ENCODE measurements around the gene SECISBP2. TPM values are rescaled to one million over a fixed set of nuclear protein-coding genes. Genes with fewer than 3 reads are reported as not detected.
"Not testable (repeated sequence)": the region's sequence is repeated elsewhere in the genome, so short reads cannot be mapped to it uniquely, and the experiment has no call there.

SECISBP2 gene
- total and polyA plus RNA-seq, 2 experiments from 2014 or later = 77.7 to 86.8 TPM

DNA sequence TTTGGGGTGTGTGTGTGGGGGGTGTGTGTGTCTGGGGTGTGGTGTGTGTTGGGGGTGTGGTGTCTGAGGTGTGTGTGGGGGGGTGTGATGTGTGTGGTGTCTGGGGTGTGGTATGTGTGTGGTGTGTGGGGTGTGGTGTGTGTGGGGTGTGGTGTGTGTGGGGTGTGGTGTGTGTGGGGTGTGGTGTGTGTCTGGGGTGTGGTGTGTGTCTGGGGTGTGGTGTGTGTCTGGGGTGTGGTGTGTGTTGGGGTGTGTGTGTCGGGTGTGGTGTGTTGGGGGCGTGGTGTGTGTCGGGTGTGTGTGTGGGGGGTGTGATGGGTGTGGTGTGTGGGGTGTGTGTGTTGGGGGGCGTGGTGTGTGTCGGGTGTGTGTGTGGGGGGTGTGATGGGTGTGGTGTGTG is 53.5 kb downstream of the SECISBP2 start:
- H3K79me2 ChIP-seq (replicated peaks; ENCODE audit: insufficient read depth); H3K27ac Mint-ChIP-seq; H3K4me2 ChIP-seq; H3K4me3 Mint-ChIP-seq; ATAC-seq; H3K27ac ChIP-seq (ENCODE audit: low read depth); H3K4me1 Mint-ChIP-seq; H3F3A ChIP-seq (replicated peaks; ENCODE audit: low read depth); H3K4me3 ChIP-seq; H3K36me3 Mint-ChIP-seq (ENCODE audit: low read depth); H3K27me3 ChIP-seq (ENCODE audit: insufficient read depth); H3K27me3 Mint-ChIP-seq (ENCODE audit: insufficient read depth, low read depth, poor library complexity); H3K9me3 Mint-ChIP-seq; DNase-seq (ENCODE audit: low spot score); H3K9me2 ChIP-seq (ENCODE audit: insufficient read depth); H3K36me3 ChIP-seq (ENCODE audit: insufficient read depth); H3K4me1 ChIP-seq (ENCODE audit: insufficient read depth); H2AFZ ChIP-seq; H4K20me1 ChIP-seq (replicated peaks; ENCODE audit: insufficient read depth): not testable (repeated sequence)

DNA sequence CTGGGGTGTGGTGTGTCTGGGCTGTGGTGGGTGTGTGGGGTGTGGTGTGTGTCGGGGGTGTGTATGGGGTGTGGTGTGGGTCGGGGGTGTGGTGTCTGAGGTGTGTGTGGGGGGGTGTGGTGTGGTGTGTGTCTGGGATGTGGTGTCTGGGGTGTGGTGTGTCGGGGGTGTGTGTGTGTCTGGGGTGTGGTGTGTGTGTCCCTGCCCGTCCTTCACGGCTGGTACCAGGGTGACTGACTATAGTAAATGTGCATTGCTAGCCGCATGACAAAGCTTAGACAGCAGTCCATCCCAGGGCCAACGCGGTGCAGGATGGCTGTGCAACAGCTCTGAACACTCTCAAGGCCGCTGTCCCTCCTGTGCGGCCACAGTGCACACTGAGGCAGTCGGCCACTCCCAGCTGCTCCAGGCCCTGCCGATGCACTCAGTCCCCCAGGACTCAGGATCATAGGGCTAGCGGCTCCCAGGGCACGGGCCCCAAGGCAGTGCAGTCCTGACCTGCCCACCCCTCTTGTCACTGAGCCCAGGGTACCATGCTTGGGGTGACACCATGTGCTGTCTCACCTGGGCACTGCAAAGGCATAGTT is 54.0 kb downstream of the SECISBP2 start:
- no peak overlapping the region for H3K4me2 ChIP-seq
- no peaks in the 10 kb centered on the region for H3K27me3 ChIP-seq (ENCODE audit: insufficient read depth)
- H3K79me2 ChIP-seq (replicated peaks; ENCODE audit: insufficient read depth) = no peaks in the 10 kb centered on the region
- Mint-ChIP-seq H3K4me3 (no peak overlapping the region), H3K27me3 (ENCODE audit: insufficient read depth, low read depth, poor library complexity) (peaks cover 2% of the 10 kb centered on the region), H3K27ac (no peak overlapping the region), H3K4me1 (no peaks in the 10 kb centered on the region), H3K9me3 (no peaks in the 10 kb centered on the region; the same call in 2 of the 3 replicates), H3K36me3 (ENCODE audit: low read depth) (peaks cover 9% of the 10 kb centered on the region)
- H3K9me2 ChIP-seq (ENCODE audit: insufficient read depth) = no peaks in the 10 kb centered on the region
- H3K4me1 ChIP-seq (ENCODE audit: insufficient read depth) = peaks cover 3% of the 10 kb centered on the region; the same call in 1 of the 2 replicates
- no peaks in the 10 kb centered on the region for H3F3A ChIP-seq (replicated peaks; ENCODE audit: low read depth)
- ATAC-seq (peak; percentile 44), DNase-seq (ENCODE audit: low spot score) (peak; percentile 22)
- H3K27ac ChIP-seq (ENCODE audit: low read depth) = no peak overlapping the region
- H3K36me3 ChIP-seq (ENCODE audit: insufficient read depth) = peaks cover 1% of the 10 kb centered on the region; the same call in 1 of the 2 replicates
- H4K20me1 ChIP-seq (replicated peaks; ENCODE audit: insufficient read depth) = no peaks in the 10 kb centered on the region
- no peak overlapping the region for H2AFZ ChIP-seq
- no peak overlapping the region for H3K4me3 ChIP-seq
- TF ChIP-seq CREB1 (CRISPR knock-in tag; IDR thresholded peaks at IDR 0.05; ENCODE audit: low read depth) (no peak), EZH2phosphoT487 (IDR thresholded peaks at IDR 0.05; ENCODE audit: unreplicated experiment) (no peak), EZH2 (IDR thresholded peaks at IDR 0.05; ENCODE audit: low read depth, unreplicated experiment) (no peak), ZNF114 (CRISPR knock-in tag; IDR thresholded peaks at IDR 0.05) (no peak), JUNB (IDR thresholded peaks at IDR 0.05; ENCODE audit: unreplicated experiment) (no peak), ZNF331 (CRISPR knock-in tag; IDR thresholded peaks at IDR 0.05; ENCODE audit: low read depth) (no peak), NANOG (IDR thresholded peaks at IDR 0.05; ENCODE audit: borderline replicate concordance) (no peak)
- TF ChIP-seq, protein P1, sequence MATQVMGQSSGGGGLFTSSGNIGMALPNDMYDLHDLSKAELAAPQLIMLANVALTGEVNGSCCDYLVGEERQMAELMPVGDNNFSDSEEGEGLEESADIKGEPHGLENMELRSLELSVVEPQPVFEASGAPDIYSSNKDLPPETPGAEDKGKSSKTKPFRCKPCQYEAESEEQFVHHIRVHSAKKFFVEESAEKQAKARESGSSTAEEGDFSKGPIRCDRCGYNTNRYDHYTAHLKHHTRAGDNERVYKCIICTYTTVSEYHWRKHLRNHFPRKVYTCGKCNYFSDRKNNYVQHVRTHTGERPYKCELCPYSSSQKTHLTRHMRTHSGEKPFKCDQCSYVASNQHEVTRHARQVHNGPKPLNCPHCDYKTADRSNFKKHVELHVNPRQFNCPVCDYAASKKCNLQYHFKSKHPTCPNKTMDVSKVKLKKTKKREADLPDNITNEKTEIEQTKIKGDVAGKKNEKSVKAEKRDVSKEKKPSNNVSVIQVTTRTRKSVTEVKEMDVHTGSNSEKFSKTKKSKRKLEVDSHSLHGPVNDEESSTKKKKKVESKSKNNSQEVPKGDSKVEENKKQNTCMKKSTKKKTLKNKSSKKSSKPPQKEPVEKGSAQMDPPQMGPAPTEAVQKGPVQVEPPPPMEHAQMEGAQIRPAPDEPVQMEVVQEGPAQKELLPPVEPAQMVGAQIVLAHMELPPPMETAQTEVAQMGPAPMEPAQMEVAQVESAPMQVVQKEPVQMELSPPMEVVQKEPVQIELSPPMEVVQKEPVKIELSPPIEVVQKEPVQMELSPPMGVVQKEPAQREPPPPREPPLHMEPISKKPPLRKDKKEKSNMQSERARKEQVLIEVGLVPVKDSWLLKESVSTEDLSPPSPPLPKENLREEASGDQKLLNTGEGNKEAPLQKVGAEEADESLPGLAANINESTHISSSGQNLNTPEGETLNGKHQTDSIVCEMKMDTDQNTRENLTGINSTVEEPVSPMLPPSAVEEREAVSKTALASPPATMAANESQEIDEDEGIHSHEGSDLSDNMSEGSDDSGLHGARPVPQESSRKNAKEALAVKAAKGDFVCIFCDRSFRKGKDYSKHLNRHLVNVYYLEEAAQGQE (IDR thresholded peaks at IDR 0.05; ENCODE audit: unreplicated experiment) = no peak
- TF ChIP-seq, protein P2, sequence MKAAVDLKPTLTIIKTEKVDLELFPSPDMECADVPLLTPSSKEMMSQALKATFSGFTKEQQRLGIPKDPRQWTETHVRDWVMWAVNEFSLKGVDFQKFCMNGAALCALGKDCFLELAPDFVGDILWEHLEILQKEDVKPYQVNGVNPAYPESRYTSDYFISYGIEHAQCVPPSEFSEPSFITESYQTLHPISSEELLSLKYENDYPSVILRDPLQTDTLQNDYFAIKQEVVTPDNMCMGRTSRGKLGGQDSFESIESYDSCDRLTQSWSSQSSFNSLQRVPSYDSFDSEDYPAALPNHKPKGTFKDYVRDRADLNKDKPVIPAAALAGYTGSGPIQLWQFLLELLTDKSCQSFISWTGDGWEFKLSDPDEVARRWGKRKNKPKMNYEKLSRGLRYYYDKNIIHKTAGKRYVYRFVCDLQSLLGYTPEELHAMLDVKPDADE (IDR thresholded peaks at IDR 0.05) = no peak
- TF ChIP-seq, protein P3, sequence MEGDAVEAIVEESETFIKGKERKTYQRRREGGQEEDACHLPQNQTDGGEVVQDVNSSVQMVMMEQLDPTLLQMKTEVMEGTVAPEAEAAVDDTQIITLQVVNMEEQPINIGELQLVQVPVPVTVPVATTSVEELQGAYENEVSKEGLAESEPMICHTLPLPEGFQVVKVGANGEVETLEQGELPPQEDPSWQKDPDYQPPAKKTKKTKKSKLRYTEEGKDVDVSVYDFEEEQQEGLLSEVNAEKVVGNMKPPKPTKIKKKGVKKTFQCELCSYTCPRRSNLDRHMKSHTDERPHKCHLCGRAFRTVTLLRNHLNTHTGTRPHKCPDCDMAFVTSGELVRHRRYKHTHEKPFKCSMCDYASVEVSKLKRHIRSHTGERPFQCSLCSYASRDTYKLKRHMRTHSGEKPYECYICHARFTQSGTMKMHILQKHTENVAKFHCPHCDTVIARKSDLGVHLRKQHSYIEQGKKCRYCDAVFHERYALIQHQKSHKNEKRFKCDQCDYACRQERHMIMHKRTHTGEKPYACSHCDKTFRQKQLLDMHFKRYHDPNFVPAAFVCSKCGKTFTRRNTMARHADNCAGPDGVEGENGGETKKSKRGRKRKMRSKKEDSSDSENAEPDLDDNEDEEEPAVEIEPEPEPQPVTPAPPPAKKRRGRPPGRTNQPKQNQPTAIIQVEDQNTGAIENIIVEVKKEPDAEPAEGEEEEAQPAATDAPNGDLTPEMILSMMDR (conservative IDR thresholded peaks at IDR 0.05; ENCODE audit: low read depth in 2 of 2) = no peak

Data from GM23338 (cell line).